Neural cell (in vitro differentiated cells): ENCODE data around the gene SPOP.

Experiments
- EP300 ChIP-seq: fragments of 450-650 bp; conservative IDR thresholded peaks from 2 replicates; pipeline ENCODE4 v1.6.1; 2014; ENCODE audit warnings: antibody characterized with exemption, mild to moderate bottlenecking, moderate library complexity; ENCODE audit not compliant: poor library complexity, severe bottlenecking
- EZH2 ChIP-seq: fragments of 200-600, 300-800 bp; shearing (Covaris generic), sonication (generic); IDR thresholded peaks from 2 replicates; pipeline ENCODE4 v1.6.1; 2014; ENCODE audit warnings: antibody characterized with exemption, low read length, borderline replicate concordance, mild to moderate bottlenecking; ENCODE audit not compliant: insufficient read depth, poor library complexity, severe bottlenecking
- MXI1 ChIP-seq: fragments of 450-650 bp; conservative IDR thresholded peaks from 2 replicates; pipeline ENCODE4 v1.6.1; 2014; ENCODE audit warnings: antibody characterized with exemption, mild to moderate bottlenecking; ENCODE audit not compliant: poor library complexity, severe bottlenecking
- POLR2AphosphoS5 ChIP-seq: IDR thresholded peaks from 2 replicates; pipeline ENCODE4 v1.6.1; 2012
- RAD21 ChIP-seq: fragments of 450-650 bp; conservative IDR thresholded peaks from 2 replicates; pipeline ENCODE4 v1.6.1; 2014; ENCODE audit warnings: antibody characterized with exemption, mild to moderate bottlenecking, moderate library complexity
- SMC3 ChIP-seq: fragments of 450-650 bp; conservative IDR thresholded peaks from 2 replicates; pipeline ENCODE4 v1.6.1; 2014; ENCODE audit warnings: antibody characterized with exemption, mild to moderate bottlenecking, moderate library complexity; ENCODE audit not compliant: poor library complexity
- TF ChIP-seq, protein P1 (sequence below): fragments of 450-650 bp; IDR thresholded peaks from 2 replicates; pipeline ENCODE4 v1.5.1; 2014; ENCODE audit warnings: antibody characterized with exemption, mild to moderate bottlenecking, moderate library complexity; ENCODE audit not compliant: poor library complexity, severe bottlenecking
- TF ChIP-seq, protein P2 (sequence below): IDR thresholded peaks from 2 replicates; pipeline ENCODE4 v1.6.1; 2012; ENCODE audit warnings: borderline replicate concordance

DNA sequence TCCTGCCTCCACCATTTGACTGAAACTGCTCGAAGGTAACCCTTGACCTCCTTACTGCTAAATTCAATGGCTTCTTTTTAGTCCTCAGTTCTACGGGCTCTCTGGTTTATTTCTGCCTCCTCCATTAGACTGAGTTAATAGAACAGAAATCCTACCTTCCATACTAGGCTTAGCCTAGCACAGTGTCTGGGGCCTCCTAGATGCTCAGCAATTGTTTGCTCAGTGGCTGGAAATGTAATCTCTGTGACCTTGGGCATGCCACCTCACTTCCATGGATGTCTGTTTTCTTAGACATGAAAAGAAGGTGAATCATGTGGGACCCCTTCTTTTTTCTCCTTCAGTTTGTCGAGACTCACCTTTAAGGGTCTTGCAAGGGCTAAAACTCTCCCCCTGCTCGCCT is 82.6 kb downstream of the SPOP start:
- TF ChIP-seq, protein P1, sequence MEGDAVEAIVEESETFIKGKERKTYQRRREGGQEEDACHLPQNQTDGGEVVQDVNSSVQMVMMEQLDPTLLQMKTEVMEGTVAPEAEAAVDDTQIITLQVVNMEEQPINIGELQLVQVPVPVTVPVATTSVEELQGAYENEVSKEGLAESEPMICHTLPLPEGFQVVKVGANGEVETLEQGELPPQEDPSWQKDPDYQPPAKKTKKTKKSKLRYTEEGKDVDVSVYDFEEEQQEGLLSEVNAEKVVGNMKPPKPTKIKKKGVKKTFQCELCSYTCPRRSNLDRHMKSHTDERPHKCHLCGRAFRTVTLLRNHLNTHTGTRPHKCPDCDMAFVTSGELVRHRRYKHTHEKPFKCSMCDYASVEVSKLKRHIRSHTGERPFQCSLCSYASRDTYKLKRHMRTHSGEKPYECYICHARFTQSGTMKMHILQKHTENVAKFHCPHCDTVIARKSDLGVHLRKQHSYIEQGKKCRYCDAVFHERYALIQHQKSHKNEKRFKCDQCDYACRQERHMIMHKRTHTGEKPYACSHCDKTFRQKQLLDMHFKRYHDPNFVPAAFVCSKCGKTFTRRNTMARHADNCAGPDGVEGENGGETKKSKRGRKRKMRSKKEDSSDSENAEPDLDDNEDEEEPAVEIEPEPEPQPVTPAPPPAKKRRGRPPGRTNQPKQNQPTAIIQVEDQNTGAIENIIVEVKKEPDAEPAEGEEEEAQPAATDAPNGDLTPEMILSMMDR = no peak
- TF ChIP-seq RAD21 (no peak), EZH2 (no peak), MXI1 (no peak), EP300 (no peak), POLR2AphosphoS5 (no peak), SMC3 (no peak)
- TF ChIP-seq, protein P2, sequence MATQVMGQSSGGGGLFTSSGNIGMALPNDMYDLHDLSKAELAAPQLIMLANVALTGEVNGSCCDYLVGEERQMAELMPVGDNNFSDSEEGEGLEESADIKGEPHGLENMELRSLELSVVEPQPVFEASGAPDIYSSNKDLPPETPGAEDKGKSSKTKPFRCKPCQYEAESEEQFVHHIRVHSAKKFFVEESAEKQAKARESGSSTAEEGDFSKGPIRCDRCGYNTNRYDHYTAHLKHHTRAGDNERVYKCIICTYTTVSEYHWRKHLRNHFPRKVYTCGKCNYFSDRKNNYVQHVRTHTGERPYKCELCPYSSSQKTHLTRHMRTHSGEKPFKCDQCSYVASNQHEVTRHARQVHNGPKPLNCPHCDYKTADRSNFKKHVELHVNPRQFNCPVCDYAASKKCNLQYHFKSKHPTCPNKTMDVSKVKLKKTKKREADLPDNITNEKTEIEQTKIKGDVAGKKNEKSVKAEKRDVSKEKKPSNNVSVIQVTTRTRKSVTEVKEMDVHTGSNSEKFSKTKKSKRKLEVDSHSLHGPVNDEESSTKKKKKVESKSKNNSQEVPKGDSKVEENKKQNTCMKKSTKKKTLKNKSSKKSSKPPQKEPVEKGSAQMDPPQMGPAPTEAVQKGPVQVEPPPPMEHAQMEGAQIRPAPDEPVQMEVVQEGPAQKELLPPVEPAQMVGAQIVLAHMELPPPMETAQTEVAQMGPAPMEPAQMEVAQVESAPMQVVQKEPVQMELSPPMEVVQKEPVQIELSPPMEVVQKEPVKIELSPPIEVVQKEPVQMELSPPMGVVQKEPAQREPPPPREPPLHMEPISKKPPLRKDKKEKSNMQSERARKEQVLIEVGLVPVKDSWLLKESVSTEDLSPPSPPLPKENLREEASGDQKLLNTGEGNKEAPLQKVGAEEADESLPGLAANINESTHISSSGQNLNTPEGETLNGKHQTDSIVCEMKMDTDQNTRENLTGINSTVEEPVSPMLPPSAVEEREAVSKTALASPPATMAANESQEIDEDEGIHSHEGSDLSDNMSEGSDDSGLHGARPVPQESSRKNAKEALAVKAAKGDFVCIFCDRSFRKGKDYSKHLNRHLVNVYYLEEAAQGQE = no peak
